HG03039 (cell line): ENCODE data around the gene LLGL2.
A peak's percentile ranks its signal among the peaks of the same experiment; 100 is the strongest.
"Not testable (repeated sequence)": the region's sequence is repeated elsewhere in the genome, so short reads cannot be mapped to it uniquely, and the experiment has no call there.

Source experiments
- ATAC-seq: cut with Tn5 transposase; IDR thresholded peaks from one replicate; pipeline ENCODE4 v1.9.1; 2021; ENCODE audit warnings: mild to moderate bottlenecking, moderate library complexity; ENCODE audit not compliant: unreplicated experiment

Gene LLGL2

DNA sequence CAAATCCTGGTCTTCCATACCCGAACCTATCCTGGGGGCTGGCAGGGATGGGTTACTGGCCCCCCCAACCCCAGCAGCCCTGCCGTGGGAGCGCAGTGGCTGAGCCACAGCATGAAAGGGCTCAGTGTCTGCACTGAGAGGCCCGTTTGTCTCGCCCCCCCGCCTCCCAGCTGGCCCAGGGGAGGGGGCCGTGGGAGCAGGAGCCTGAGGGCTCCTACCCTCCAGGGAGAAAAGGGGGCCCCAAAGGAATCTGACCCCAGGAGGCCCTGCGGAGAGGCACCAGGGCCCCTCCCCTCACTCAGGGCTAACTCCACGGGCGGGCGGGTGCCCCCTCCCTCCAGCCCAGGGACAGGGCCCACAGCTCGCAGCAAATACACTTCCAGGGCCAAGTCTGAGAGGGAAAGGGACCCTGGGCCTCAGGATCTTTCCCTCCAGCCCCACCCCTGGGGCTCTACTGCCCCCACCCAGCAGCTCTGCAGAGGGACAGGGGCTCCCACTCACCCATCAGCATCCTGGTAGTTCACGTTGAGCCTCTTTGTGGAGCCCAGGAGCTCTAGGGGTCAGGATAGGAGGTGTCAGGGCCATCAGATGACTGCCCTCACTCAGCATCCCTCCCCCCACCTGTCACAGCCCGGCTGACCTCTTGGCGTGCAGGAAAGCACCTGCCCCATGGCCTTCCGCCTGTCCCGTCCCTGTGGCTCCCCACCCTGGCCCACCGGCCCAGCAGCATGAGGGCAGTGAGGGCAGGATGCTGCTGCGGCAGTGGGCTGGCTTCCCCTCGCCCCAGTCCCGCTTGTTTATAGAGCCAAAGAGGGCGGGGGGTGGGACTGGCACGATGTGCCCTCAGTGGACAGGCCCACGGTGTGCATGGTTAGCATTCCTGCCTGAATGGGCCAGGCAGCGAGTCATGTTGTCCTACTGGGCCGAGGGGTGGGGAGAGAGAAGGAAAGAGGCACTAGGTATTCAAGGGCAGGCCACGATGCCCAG is 17.5 kb upstream of the LLGL2 start:
- ATAC-seq = no peak

DNA sequence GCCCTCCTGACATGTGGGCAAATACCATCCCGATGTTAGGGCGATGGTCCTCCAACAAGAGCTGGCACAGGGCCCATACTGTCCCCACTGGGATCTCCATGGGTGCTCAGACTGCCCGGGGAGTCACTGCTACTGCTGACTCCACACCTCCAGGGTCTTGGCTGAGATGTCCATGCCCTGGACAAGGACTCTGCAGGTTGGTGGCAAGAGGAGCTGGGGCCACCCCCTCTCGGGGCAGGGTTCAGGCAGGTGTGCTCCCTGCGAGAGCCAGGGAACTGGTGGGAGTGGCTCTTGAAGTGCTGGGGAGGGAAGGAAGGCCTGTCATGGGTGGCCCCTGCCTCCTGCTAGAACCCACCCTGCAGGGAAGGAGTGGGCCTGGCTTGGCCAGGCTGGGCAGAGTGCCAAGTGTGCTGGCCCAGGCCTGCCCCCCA is 16.6 kb upstream of the LLGL2 start:
- no peak for ATAC-seq

DNA sequence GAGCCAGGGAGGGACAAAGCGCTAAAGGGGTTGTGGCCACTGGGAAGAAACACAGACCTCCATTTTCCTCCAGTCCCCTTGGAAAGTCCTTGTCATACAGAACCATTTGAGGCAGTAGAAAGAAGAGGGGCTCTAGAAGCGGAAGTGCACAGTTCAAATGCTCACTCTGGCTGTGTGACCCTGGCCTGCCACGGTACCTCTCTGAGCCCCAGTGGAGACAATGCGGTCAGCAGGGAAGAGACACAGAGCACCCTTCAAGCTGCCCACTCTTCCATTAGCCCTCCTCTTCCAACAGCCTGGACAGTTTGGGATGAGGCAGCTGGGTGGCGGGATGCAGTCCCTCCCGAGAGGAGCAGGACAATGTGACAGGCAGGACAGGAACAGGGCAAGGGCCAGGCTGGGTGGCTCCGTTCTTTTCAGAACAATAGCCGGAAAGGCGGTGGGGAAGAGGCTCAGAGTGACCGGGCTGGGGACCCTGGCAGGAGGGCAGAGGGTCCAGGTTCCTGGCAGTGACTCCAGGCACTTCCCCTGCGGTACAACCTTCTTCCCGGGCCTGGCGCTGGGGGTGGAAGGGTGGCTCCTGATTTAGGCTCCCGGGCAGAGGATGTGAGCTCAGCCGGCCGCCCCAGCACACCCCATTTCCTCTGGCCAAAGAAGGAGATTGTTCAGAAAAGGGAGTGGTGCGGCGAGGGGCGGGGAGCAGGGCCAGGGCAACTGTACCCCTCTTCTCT is 15.8 kb upstream of the LLGL2 start:
- ATAC-seq = no peak

DNA sequence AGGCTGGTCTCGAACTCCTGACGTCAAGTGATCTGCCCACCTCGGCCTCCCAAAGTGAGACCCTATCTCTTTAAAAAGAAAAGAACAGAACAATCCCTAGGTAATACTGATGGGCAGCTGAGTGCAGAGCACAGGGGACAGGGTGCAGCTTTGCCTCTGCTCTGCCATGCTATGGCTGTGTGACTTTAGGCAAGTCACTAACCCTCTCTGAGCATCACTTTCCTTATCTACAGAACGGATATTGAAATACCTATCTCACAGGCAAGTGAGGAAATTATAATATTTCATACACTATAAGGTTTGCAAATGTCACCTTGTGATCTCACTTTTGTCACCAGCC is 14.3 kb upstream of the LLGL2 start:
- no peak for ATAC-seq

DNA sequence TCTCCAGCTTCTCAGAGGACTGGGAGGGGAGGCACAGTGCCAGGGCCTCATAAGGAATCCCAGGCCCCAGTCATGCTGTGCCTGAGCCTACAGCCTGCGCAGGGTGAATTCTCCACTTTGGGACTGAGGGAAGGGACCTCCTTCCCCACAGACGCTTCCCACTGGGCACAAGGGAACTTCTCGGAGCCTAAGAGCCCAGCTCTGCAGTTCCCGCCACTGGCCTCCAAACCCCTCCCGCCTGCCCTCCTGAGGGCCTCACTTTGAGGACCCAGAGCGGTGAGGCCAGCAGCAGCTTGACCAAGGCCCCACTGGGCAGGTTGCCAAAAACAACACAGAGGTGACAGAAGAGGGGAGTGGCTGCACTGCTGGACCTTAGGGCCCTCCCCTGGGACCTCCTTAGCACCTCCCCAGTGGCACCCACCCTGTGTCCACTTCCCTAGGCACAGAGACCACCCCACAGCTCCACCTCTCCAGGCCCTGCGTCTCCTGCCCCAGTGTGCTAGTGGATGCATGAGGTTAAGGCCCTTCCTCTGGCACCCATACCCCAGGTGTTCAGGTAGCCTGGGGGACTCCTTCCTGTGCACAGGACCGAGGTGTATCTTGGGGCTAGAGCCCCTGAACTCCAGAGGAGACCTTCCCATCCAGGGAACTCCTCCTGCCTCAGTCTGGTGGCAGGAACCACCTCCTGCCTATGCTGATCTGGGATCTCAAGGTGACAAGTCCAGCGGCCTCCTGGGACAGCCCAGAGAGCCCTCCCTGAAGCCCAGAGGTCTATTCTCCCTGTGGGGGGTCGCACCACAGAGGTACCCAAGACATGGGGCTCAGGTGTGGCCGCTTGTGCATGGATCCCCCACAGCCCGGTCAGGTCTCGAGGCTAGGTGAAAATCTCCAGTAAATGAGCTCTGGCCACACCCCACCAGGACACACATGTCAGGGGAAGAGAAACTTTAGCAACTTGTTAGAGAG is 13.6 kb upstream of the LLGL2 start:
- ATAC-seq = no peak

DNA sequence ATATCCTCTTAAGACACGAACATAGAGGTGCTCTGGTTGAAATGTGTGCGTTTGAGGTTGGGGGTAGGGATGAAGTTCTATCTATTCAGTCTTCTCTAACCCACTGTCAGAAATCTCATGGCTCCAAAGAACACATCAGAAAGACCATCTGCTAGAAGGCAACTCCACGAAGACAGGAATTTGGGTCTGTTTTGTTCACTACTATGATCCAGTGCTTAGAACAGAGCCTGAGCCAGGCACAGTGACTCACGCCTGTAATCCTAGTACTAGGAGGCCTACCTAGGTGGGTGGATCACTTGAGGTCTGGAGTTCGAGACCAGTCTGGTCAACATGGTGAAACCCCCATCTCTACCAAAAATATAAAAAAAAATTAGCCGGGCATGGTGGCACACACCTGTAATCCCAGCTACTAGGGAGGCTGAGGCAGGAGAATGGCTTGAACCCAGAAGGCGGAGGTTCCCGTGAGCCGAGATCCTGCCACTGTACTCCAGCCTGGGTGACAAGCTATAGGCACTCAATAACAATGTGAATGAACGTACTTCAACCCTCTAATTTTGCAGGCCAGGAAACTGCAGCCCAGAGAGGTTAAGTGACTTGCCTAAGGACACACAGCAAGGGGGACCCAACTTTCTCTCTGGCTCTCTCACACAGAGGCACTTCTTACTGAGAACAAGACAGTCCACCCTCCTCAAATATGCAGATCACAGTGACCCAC is 12.4 kb upstream of the LLGL2 start:
- no peak for ATAC-seq

DNA sequence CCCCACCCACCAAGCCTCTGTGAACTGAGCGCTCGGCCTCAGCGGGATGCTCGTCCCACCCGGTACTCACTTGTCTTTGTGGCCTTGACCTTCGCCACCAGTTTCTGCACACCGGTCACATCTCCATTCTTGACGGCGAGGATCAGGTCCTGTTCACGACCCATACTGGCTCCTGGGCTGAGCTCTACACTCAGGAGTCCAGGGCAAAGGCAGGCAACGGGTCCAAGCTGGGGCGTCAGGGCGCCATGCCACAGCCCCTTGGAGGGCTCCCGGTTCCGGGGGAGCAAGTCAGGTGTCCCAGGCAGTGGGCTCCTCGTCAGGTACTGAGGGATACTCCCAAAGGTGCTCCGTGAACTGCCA is 11.9 kb upstream of the LLGL2 start:
- ATAC-seq = no peak

DNA sequence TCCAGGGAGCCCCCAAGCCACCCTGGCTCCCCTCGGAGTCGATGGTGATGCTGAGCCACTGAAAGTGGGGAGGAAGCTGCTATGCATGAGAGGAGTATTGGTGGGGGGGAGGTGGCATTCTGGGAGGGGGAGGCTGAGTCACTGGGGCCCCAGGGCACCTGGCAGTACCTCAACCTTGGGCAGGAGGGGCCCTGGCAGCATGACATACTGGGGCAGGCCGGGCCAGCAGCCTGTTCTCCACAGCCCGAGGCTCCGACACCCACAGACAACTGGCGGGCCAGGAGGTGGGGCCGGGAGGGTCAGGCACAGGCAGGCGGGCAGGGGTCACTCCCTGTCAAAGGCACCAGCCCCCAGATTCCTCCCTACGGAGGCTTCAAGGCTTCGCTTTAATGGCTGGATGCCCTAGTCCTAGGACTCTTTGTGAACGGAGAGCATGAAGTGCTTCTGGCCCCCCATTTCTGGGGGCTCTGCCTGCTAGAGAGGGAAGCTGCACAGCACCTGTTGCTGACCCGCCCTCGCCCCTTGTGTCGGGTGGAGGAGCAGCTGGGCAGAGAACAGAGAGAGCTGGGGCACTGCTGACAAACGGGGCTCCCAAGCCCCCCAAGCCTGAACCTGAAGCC is 11.1 kb upstream of the LLGL2 start:
- ATAC-seq = no peak

DNA sequence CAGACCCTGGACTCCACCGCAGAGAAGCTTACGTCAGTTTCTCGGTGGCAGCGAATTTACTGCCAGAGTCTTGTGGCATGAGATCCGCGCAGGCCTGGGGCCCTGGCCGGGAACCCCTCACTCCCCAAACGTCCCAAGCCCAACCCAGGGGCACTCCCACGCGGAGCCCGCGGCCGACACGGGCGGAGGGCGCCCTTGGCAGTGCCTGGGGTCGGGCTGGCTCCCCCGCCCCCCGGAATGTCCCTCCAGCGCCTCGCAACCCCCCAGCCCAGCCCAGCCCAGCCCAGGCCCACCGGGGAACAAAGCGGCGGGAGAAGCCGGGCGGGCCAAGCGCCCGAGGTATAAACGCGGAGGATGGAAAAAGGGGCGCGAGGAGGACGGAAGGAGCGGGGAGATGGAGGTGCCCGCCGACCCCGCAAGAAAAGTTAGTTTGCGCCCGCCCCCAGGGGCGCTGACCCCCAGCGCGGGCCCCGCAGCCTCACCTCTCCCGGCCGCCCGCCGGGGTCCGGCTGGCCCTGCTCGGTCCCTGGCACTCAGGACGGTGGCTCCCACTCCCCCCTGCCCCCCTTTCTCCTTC is 10.5 kb upstream of the LLGL2 start:
- no peak for ATAC-seq

DNA sequence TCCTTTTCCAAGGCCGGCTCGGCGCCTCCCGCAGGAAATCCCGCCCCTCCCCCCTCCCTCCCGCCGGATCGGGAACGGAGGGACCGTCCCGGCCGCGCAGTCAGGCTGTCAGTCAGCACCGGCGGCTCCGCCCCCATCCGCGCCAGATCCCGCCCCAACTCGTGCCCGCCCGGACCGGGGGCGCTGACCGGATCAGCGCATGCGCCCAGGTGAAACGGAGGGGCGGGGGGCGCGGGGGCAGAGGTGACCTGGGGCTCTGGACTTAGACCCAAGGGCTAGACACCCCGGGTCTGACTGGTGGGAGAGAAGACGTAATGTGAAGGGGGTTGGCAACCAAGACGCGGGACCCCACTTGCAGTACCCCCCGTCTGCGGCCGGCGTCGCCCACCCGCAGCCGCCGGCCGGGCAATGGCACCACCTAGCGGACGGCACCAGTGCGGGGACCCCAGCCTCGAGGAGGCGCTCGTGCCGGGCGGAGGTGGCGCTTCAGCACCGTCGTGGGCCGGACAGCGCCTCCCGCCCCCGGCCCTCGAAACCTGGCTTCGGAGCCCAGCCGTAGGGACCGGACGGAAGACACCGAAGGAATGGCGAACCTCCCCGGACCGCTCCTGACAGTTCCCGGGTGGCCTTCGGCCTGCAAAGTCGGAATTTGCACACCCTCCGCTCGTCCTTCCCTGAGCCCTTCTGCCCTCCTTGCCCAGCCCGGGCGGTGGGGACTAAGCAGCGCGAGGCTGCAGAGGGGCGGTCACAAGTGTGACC is 9.8 kb upstream of the LLGL2 start, which contains the start of gene CASKIN2:
CASKIN2 (minus strand) TSS at position 42 of the 759 bp plus-strand sequence. CDS start 1,733 bp downstream, outside the sequence.
- ATAC-seq = peak; percentile 32

DNA sequence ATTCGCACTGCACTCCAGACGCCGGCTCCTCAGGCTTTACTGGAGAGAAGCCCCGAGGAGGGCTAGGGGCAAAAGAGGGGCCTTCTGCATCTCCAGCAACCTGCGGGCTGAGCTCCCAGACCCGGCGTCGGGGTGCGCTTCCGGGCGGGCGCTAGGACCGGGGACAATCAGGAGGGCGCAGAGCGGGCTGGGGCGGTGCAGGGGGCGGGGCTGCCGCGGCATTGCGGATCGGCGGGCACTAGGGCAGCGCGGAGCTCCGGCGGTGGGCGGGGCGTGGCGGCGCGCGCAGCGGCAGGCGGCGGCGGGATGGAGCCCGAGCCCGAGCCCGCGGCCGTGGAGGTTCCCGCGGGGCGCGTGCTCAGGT is 9.3 kb upstream of the LLGL2 start, which contains the start of gene TSEN54:
TSEN54 (plus strand) TSS at position 274 of the 364 bp plus-strand sequence; CDS start at position 307, 33 bp downstream.
- peak; percentile 68 for ATAC-seq

DNA sequence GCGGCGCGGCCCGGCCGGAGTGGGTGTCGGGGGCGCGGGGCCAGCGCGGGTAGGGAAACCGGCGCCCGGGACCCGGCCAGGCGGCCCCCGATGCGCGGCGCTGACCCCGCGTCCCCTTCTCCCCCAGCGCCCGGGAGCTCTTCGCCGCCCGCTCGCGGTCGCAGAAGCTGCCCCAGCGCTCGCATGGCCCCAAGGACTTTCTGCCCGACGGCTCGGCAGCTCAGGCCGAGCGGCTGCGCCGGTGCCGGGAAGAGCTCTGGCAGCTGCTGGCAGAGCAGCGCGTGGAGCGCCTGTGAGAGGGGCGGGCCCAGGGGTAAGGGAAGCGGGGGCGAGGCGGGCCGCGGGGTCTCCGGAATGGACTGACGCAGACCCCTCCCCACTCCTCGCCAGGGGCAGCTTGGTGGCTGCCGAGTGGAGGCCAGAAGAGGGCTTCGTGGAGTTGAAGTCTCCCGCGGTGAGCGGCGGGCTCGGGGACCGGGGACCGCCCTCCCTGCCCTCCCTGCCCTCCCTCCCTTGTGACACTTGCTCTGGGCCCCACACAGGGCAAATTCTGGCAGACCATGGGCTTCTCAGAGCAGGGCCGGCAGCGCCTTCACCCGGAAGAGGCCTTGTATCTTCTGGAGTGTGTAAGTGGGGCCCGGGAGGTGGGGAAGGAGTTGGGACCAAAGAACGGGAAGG is 8.7 kb upstream of the LLGL2 start:
- peak; percentile 12 for ATAC-seq

DNA sequence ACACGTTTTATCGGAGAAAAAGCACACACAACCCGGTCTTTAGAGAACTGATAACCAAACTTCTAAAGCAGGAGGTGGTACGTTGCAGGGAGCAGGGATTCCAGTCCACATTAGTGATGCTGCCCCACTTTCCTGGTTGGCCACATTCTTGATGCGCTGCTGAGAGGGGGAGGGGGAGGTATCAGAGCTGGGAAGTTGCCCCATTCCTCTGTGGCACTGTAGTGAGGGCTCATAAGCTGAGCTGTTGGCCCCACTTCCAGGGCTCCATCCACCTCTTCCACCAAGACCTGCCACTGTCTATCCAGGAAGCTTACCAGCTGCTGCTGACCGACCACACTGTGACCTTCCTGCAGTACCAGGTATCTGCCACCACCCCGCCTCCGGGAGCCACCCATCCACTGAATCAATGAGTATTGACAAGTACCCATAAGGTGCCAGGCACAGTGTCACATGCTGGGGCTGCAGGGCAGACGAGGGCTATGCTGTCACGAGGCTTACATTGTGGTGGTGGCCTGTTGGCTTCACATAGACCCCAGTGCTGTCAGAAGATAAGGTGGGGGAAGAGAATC is 8.1 kb upstream of the LLGL2 start:
- no peak for ATAC-seq

DNA sequence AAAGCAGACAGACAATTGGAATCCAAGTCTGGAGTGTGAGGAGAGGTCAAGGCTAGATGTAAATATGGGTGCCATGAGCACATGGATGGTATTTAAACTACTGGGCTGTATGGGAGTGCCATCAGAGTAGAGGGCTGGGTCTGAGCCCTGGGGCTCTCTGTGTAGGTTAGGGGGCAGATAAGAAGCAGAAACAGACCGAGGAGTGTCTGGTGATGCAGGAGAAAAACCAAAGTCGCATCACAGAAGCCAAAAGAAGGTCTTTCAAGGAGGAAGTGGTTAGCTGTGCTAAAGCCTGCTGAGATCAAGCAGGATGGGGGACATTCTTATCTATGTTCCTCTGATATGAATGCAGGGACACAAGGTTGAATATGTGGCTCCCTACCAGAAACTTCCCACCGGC is 7.3 kb upstream of the LLGL2 start:
- no peak for ATAC-seq

DNA sequence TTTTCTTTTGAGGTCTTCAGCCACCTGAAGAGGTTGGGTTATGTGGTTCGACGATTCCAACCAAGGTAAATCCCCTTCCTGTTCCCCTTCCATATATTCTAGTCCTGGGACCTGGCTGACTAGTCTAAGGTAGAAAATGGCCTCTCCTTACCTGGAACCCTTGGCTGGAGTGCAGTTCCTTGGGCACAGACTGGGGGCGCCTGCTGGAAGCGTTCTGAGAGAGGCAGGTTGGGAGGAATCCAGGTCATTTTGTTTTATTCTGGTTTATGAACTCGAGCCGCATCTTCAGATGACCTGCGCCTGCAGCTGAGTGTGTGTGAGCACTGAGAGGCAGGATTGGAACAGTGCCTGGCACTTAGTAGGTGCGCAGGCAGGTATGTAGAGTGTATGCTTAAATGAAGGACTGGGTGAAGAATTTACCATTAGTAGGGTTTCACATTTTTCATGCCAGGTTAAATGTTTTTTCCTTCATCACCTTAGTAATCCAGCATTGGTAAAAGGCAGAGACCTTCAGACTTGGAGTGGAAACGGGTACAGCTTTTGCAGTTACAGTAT is 6.4 kb upstream of the LLGL2 start:
- no peak for ATAC-seq

DNA sequence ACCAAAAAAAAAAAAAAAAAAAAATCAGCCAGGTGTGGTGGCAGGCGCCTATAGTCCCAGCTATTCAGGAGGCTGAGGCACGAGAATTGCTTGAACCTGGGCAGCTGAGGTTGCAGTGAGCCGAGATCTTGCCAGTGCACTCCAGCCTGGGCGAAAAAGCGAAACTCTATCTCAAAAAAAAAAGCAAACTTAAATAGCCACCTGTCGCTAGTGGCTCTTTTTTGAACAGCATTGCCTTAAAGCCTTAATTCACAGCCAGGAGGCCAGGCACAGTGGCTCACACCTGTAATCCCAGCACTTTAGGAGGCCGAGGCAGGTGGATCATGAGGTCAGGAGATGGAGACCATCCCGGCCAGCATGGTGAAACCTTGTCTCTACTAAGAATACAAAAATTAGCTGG is 5.1 kb upstream of the LLGL2 start:
- ATAC-seq = not testable (repeated sequence)

DNA sequence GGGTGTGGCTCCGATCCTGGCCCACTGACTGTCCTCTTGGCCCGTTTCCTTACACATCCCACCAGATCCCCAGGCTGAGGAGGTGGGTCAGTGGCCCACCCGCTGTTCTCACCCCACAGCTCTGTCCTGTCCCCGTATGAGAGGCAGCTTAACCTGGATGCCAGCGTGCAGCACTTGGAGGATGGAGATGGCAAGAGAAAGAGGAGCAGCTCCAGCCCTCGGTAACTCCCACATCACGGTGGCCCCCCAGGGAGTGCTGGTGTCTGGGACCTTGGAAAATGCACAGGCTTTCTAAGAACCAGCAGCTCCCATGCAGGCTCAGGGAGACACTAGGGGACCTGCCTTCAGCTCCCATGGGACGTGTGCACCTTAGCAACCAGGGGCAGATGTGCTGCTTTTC is 4.2 kb upstream of the LLGL2 start:
- no peak for ATAC-seq
